Activated naive CD8-positive, alpha-beta T cell treated with anti-CD3 and anti-CD28 coated beads, Interleukin-2, amount 50 U/mL, for 24 hours (primary cell): ENCODE data around the gene TMEM59.
A peak's percentile ranks its signal among the peaks of the same experiment; 100 is the strongest.
"Not testable (repeated sequence)": the region's sequence is repeated elsewhere in the genome, so short reads cannot be mapped to it uniquely, and the experiment has no call there.

Experiments
- ATAC-seq: fragments of 150-1000 bp; cut with Tn5 transposase; one replicate; pipeline ENCODE4 v1.10.0; 2021
- DNase-seq: peaks from one replicate; pipeline ENCODE4 v3.0.0; 2021
- H3K27ac Mint-ChIP-seq: one replicate; pipeline ENCODE4 v1.8.0; 2021; ENCODE audit warnings: mild to moderate bottlenecking, mixed read lengths
- H3K27me3 Mint-ChIP-seq: one replicate; pipeline ENCODE4 v1.8.0; 2021; ENCODE audit warnings: mixed read lengths
- H3K36me3 Mint-ChIP-seq: one replicate; pipeline ENCODE4 v1.8.0; 2021; ENCODE audit warnings: low read depth, mixed read lengths
- H3K4me1 Mint-ChIP-seq: one replicate; pipeline ENCODE4 v1.8.0; 2021; ENCODE audit warnings: mixed read lengths
- H3K4me3 Mint-ChIP-seq: one replicate; pipeline ENCODE4 v1.8.0; 2021; ENCODE audit warnings: mild to moderate bottlenecking, moderate library complexity, mixed read lengths
- H3K9me3 Mint-ChIP-seq: one replicate; pipeline ENCODE4 v1.8.0; 2021; ENCODE audit warnings: mixed read lengths

The TMEM59 gene

DNA sequence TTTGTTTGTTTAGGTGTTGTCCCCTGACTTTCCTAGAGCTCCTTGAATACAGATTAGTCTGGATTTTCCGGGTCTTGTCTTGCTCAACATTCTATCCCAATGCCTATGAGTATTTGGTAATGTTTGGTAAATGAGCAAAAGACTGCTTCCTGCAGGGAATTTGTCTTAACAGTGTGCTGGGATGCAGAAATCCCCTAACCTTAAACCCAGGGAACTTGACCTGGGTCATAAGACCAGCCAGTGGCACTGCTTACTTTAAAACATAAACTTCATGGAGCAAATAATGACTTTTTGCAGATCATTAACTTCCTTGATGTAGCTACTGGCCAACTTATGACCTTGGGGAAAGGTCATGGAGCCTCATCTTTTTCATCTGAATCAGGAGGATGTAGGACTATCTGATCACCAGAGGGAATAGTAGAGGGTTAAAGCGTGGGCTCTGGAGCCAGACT is 27.6 kb upstream of the TMEM59 start:
- H3K4me3 Mint-ChIP-seq = no peak overlapping the region

DNA sequence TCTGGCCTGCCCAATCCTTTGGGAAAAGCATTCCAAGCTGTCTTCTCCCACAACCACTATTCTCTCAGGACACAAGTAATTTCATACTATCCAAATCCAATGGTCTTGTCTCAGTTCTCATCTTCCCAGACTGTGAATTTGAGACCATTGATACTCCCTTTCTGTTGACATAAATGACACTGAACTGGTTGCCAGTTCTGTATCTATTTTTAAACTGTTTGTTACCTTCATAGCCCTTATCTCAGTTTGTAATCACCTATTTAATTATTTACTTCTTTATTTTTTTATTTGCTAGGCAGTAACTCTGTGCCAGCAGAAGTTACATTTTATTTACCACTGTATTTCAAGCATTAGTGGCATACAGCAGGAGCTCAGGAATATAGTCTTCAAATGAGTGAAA is 24.4 kb upstream of the TMEM59 start:
- H3K36me3 Mint-ChIP-seq = peaks cover 5% of the 10 kb centered on the region
- H3K27me3 Mint-ChIP-seq = no peaks in the 10 kb centered on the region
- peaks cover 14% of the 10 kb centered on the region for H3K4me1 Mint-ChIP-seq
- no peak overlapping the region for H3K27ac Mint-ChIP-seq
- no peak for ATAC-seq
- no peak overlapping the region for H3K4me3 Mint-ChIP-seq
- H3K9me3 Mint-ChIP-seq = no peaks in the 10 kb centered on the region
- no peak for DNase-seq

More for the DNA sequence above, 27.6 kb upstream of the TMEM59 start:
- H3K4me1 Mint-ChIP-seq = peaks cover 14% of the 10 kb centered on the region
- ATAC-seq = no peak
- H3K36me3 Mint-ChIP-seq = peaks cover 5% of the 10 kb centered on the region
- H3K9me3 Mint-ChIP-seq = no peaks in the 10 kb centered on the region
- no peak for DNase-seq
- H3K27ac Mint-ChIP-seq = no peak overlapping the region
- H3K27me3 Mint-ChIP-seq = no peaks in the 10 kb centered on the region

DNA sequence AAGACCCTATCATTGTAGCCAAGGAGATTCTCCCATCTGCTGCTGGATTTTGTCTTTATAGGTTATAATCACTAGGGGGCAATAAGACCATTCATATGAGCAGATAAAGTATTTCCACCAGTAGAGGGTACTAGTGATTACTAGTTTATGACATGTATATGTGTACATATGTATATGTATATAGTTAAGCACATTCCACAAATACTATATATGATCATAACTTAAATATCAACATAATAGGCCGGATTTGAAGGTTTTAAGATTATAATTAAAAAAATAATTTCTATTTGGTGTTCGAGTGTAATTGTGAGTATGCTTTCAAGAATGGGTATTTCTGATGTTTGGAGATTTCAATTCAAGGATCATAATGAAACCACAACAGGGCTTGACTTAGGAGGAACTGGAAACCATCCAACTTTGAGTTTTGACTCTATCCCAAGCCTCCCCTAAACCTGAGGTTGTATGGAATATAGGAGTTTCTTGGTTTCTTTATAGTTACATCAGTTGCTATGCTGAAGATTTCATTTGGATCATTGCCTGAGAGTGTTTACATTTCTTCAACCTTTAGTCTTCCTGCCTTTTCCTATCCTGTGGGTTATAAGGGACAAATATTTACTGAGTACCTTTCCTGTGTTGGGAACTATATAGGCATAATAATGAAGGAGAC is 17.3 kb upstream of the TMEM59 start:
- DNase-seq (no peak), ATAC-seq (peak; percentile 76)
- peaks cover 10% of the 10 kb centered on the region for H3K36me3 Mint-ChIP-seq
- H3K27ac Mint-ChIP-seq = no peak overlapping the region
- H3K9me3 Mint-ChIP-seq = no peaks in the 10 kb centered on the region
- H3K27me3 Mint-ChIP-seq = no peaks in the 10 kb centered on the region
- no peak overlapping the region for H3K4me3 Mint-ChIP-seq
- no peaks in the 10 kb centered on the region for H3K4me1 Mint-ChIP-seq

DNA sequence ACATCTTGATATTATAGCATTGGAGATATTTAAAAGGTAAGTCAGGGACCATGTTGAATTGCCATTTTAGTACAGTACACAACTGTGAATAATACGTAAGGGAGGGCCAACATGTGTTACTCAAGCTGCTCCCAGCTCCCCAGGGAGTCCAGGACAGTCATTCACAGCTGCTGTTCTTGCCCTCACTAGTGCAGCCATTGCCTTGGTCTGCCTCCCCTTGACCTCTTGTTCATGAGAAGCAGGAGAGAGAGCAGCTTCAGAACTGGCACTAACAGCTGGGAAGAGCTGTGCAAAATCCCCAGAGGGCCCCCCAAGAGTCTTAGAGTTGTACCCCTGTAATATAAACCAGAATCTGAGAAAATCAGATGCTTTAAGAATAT is 16.8 kb upstream of the TMEM59 start:
- no peaks in the 10 kb centered on the region for H3K27me3 Mint-ChIP-seq
- H3K27ac Mint-ChIP-seq = no peak overlapping the region
- peaks cover 10% of the 10 kb centered on the region for H3K36me3 Mint-ChIP-seq
- no peak for DNase-seq
- no peaks in the 10 kb centered on the region for H3K4me1 Mint-ChIP-seq
- ATAC-seq = no peak
- H3K9me3 Mint-ChIP-seq = no peaks in the 10 kb centered on the region
- H3K4me3 Mint-ChIP-seq = no peak overlapping the region

DNA sequence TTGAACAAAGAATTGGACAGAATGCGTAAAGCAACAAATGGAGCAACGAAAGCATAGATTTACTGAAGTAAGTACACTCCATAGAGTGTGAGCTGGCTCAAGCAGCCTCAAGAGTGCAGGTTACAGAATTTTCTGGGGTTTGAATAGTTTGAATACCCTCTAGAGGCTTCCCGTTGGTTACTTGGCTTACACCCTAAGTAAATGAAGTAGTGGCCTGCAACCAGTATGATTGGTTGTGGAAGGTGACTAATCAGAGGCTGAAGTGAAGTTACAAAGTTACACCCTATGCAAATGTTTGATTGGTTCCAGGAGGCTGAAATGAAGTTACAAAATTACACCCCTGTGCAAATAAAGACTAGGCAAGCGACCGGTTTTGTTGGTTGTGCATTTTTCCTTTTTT is 11.3 kb upstream of the TMEM59 start:
- DNase-seq = no peak

DNA sequence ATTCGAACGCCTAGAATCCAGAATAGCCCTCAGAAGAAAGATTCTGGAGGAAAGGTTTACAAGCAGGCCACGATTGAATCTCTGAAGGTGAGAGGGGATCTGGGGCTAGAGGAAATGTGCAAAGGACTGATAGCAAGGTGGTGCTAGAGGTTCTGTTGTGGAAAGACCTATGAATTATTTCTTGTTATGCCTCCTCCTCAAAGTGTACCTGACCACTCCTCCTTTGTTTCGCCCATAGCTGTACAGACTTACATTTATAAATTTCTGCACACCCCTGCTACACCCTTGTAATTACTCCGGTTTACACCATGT is 1.4 kb upstream of the TMEM59 start:
- no peaks in the 10 kb centered on the region for H3K27me3 Mint-ChIP-seq
- no peaks in the 10 kb centered on the region for H3K9me3 Mint-ChIP-seq
- ATAC-seq (no peak), DNase-seq (no peak)
- no peak overlapping the region for H3K27ac Mint-ChIP-seq
- H3K36me3 Mint-ChIP-seq = peaks cover 21% of the 10 kb centered on the region
- H3K4me3 Mint-ChIP-seq = no peak overlapping the region
- H3K4me1 Mint-ChIP-seq = peaks cover 34% of the 10 kb centered on the region

More for the DNA sequence above, 11.3 kb upstream of the TMEM59 start:
- Mint-ChIP-seq H3K27me3 (no peaks in the 10 kb centered on the region), H3K36me3 (no peaks in the 10 kb centered on the region), H3K9me3 (no peaks in the 10 kb centered on the region), H3K4me1 (peaks cover 2% of the 10 kb centered on the region), H3K27ac (no peak overlapping the region), H3K4me3 (no peak overlapping the region)
- no peak for ATAC-seq

DNA sequence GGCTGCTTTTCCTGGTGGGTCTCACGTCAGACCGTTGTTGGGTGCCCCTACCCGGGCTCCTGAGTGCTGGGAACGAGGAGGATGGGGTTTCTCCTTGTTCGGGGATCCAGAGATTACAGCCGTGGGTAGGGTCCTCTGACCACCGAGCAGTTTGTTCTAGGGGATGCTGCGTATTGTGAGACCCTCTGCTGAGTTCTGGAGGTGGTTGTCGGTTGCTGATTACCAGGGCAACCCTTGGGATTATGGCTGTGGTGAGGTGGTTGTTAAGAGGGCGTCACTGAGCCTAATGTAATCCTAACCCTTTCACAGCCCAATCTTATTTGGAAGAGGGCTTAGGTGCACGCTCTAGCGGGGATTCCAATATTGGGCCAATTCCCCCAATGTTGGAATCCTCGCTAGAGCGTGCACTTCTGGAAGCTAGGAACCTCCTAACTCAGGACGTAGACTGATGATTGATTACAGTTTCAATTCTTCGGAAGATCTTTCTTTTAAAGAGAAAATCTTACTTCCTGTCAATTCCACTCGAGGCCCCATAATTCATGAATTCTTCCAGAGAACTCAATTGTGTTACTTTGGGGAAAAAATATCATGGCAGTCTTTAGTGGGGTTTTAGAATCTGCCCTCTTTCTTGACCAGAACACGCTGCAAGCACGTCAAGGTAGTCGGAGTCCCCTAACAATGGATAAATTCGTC is 887 bp upstream of the TMEM59 start:
- Mint-ChIP-seq H3K27me3 (no peaks in the 10 kb centered on the region), H3K4me1 (peaks cover 38% of the 10 kb centered on the region), H3K4me3 (no peak overlapping the region), H3K36me3 (peaks cover 21% of the 10 kb centered on the region), H3K27ac (no peak overlapping the region), H3K9me3 (no peaks in the 10 kb centered on the region)
- ATAC-seq = no peak
- DNase-seq = no peak

DNA sequence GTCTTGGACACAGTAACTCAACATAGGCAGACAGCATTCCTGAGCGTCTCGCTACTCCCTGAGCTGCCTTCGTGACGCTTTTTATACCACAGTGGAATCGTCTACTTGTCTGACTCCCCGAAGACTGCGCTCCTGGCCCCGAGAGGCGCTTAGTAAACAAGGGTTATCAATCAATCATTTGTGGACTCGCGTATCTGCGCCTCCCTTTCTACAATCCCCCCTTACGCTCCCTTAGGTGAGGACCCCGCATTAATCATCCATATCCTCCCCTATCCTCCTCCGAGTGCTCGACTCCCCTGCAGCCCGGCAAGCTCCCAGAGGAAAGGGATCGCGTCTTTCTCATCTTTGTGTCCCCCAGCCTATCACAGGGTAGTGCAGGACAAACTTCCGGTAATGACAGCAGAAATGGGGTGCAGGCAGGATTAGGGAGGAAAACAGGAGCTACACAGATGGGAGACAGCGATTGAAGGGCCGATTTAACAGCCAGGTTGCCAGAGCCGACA is 522 bp downstream of the TMEM59 start:
- H3K36me3 Mint-ChIP-seq = peaks cover 15% of the 10 kb centered on the region
- H3K9me3 Mint-ChIP-seq = no peaks in the 10 kb centered on the region
- no peak overlapping the region for H3K27ac Mint-ChIP-seq
- no peak overlapping the region for H3K4me3 Mint-ChIP-seq
- DNase-seq (peak; percentile 42), ATAC-seq (peak; percentile 25)
- H3K4me1 Mint-ChIP-seq = peaks cover 48% of the 10 kb centered on the region
- H3K27me3 Mint-ChIP-seq = no peaks in the 10 kb centered on the region

DNA sequence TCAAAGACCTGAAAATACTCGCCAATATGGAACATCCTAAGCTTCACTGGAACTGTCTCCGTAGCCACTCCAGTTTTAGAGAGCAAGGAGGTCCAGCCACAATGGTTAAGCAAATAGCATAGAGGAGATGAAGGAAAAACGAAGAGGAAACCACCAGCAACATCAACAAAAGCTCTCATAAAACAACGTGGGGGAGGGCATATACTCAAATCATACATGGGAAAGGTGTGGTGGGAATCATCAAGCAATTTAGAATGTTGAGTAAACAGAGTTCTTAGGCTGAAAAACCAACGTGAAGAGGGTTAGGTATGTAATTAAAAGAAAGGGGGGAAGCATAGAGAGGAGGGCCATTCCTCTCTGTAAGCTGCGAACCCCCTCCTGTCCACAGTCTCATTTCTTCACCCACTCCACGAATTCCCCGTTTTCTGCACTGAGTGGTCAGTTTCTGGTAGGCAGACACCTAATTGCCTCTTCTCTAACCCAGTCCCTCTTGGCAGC is 1.0 kb downstream of the TMEM59 start:
- no peak for DNase-seq
- Mint-ChIP-seq H3K27ac (no peak overlapping the region), H3K4me1 (peaks cover 52% of the 10 kb centered on the region), H3K4me3 (no peak overlapping the region), H3K36me3 (peaks cover 11% of the 10 kb centered on the region), H3K9me3 (no peaks in the 10 kb centered on the region), H3K27me3 (no peaks in the 10 kb centered on the region)
- ATAC-seq = no peak

DNA sequence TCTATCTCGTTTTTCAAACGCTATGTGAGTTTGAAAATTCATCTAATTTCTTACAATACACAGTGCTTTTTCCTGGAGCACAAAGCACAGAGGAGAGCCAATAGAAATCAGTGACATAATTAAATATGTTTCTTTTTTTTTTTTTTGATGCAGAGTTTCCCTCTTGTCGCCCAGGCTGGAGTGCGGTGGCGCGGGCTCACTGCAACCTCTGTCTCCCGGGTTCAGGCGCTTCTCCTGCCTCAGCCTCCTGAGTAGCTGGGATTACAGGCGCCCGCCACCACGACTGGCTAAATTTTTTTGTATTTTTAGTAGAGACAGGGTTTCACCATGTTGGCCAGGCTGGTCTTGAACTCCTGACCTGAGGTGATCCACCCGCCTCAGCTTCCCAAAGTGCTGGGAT is 2.6 kb downstream of the TMEM59 start:
- not testable (repeated sequence) for ATAC-seq, H3K4me3 Mint-ChIP-seq
- peaks cover 50% of the 10 kb centered on the region for H3K4me1 Mint-ChIP-seq

DNA sequence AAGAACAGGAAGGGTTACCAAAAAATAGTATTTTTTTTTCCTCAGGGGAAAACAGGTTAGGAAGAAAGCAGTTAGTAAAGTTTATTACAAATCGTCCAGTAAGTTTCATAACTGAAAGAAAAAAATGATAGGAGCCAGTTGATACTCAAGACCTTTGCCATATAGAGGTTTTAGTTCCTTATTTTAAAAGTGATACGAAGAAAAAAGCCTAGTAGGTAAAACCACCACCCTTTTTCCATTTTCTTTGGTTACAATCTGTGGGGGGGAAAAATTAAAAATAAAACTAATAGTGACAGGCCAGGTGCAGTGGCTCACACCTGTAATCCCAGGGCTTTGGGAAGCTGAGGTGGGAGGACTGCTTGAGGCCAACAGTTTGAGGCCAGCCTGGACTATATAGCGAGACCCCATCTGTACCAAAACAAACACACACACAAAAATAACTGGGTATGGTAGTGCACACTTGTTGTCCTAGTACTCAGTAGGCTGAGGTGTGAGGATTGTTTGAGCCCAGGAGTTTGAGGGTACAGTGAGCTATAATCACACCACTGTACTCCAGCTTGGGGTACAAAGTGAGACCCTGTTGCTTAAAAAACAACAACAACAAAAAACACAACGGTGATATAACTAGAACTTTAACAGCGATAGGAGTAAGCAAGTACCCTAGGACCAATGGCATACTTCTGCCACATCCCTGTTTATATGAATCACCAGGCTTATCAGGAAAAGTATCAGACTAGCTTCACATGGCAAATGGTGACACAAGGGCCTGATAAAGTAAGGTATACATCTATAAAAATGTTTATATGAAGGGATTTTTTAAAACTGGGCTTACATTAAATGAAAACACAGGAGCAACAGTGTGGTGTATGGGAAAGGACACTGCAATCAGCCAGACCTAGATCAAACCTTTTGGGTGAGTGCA is 5.4 kb downstream of the TMEM59 start:
- Mint-ChIP-seq H3K27me3 (no peaks in the 10 kb centered on the region), H3K9me3 (no peaks in the 10 kb centered on the region), H3K36me3 (peaks cover 9% of the 10 kb centered on the region), H3K27ac (peak overlapping the region; percentile 19), H3K4me3 (no peak overlapping the region), H3K4me1 (peaks cover 37% of the 10 kb centered on the region)
- DNase-seq = no peak
- no peak for ATAC-seq

More for the DNA sequence above, 2.6 kb downstream of the TMEM59 start:
- H3K36me3 Mint-ChIP-seq, H3K27ac Mint-ChIP-seq, DNase-seq, H3K27me3 Mint-ChIP-seq, H3K9me3 Mint-ChIP-seq: not testable (repeated sequence)

DNA sequence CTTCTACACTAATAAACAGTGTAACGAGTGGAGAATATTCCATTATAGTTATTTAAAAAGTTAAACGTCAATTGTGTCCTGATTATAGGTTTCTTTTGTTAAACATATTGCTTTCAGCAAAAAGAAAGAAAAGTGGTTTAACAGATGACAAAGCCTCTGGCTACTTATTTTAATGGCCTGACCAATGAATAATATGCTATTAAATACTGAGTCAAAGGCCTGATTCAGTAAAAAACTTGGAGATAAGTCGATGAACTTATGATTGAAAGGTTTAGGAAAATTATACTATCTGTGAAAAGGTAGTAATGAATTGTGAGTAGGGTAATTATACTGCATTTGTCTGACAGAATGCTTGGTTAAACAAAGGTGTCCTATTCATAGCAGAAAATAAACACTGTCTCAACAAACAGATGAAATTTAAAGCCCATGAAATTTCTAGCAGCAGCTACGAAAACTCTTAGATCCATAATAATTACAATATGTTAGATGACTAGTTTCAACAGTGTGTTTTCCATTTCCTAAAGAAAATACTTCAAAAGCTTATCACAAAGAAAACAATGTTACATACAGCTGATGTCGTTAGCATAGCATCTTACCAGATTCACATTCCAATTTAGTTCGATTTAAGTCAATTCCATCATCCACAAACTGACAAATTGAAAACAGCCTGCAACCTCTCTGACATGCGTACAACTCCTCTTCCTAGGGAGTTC is 6.2 kb downstream of the TMEM59 start:
- Mint-ChIP-seq H3K27ac (peak overlapping the region; percentile 19), H3K4me3 (no peak overlapping the region), H3K4me1 (peaks cover 37% of the 10 kb centered on the region), H3K36me3 (peaks cover 9% of the 10 kb centered on the region), H3K27me3 (no peaks in the 10 kb centered on the region), H3K9me3 (no peaks in the 10 kb centered on the region)
- no peak for ATAC-seq
- DNase-seq = no peak

DNA sequence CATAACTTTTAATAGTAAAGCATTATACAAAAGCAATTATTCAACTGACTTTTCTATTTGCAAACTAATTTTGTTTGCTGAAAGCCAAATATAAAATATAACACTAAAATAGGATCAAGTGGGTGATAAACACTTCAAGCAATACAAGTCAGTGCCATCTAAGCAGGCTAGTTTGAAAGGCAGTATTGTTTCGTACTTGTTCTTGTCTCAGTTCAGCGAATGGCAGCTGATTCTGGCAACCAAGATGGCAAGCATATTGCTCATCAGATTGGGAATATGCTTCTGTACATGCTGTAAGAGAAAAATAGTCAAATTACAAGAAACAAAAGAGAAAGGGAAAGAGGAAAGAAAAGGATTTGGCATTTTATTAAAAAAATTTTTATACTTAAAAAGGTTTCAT is 7.5 kb downstream of the TMEM59 start:
- Mint-ChIP-seq H3K27ac (no peak overlapping the region), H3K4me3 (no peak overlapping the region), H3K36me3 (peaks cover 11% of the 10 kb centered on the region), H3K27me3 (no peaks in the 10 kb centered on the region), H3K9me3 (no peaks in the 10 kb centered on the region), H3K4me1 (peaks cover 32% of the 10 kb centered on the region)
- DNase-seq (no peak), ATAC-seq (no peak)

DNA sequence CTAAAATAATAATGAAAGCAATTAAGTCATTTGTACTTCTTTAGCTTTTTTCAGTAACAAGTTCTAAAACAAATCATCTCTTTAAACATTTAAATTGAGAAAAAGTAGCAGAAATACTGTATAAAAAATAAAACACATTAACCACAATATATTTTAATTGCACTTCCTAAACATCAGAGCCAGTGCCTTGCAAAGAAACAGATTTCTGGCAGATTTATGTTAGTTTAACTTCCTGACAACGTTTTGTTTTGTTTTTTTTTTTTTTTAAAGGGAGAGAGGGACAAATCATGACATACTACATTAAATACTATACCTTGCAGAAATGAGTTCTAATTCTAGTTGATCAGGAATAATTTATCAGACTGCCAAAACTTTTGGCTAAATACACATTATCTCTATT is 11.2 kb downstream of the TMEM59 start:
- DNase-seq = no peak
- H3K9me3 Mint-ChIP-seq = no peaks in the 10 kb centered on the region
- peaks cover 19% of the 10 kb centered on the region for H3K36me3 Mint-ChIP-seq
- H3K4me3 Mint-ChIP-seq = no peak overlapping the region
- ATAC-seq = no peak
- H3K27ac Mint-ChIP-seq = no peak overlapping the region
- no peaks in the 10 kb centered on the region for H3K27me3 Mint-ChIP-seq
- H3K4me1 Mint-ChIP-seq = peaks cover 4% of the 10 kb centered on the region
